Astrocyte (in vitro differentiated cells and primary cell): Measurements from ENCODE around the gene CLEC4G.

Experiments used
- CTCF ChIP-seq: IDR thresholded peaks from 2 replicates; pipeline ENCODE4 v1.5.1; 2011; ENCODE audit warnings: low read depth, mild to moderate bottlenecking, inconsistent platforms, low read length, moderate library complexity; ENCODE audit not compliant: insufficient read depth
- EZH2 ChIP-seq: IDR thresholded peaks from 2 replicates; pipeline ENCODE4 v1.6.1; 2012; ENCODE audit warnings: mild to moderate bottlenecking, low read length, inconsistent platforms; ENCODE audit not compliant: insufficient read depth

DNA sequence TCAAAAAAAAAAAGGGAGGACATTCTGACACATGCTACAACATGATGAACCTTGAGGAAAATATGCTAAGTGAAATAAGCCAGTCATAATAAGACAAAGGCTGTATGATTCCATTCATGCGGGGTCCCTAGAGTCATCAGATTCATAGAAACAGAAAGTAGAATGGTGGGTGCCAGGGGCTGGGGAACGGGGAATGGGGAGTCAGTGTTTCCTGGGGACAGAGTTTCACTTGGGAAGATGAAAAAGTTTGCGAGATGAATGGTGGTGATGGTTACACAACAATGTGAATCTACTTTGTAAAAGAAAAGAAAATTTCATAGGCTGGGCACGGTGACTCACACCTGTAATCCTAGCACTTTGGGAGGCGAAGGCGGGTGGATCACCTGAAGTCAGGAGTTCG lies 6.1 kb upstream of the CLEC4G start:
- TF ChIP-seq CTCF (no peak), EZH2 (no peak)
